A549 (cell line): Measurements from ENCODE around the gene KCTD15.

Source experiments
- CEBPB ChIP-seq, 2 experiments: fragments of >200 bp in 1 of 2; sonication (Bioruptor Twin) in 1 of 2; formaldehyde crosslinking in 1 of 2; IDR thresholded peaks; 2 replicates each; pipeline ENCODE4 v1.6.1; 2012 to 2016
- EP300 ChIP-seq, 2 experiments: fragments of >200 bp; sonication (Bioruptor Twin); formaldehyde crosslinking; IDR thresholded peaks; 2 replicates in 1 of 2; 3 replicates in 1 of 2; pipeline ENCODE4 v1.6.1; 2016 to 2017
- HDAC2 ChIP-seq: fragments of 200-600 bp; sonication (generic); IDR thresholded peaks from 2 replicates; pipeline ENCODE4 v1.6.1; 2016
- PHF8 ChIP-seq: fragments of 200-600 bp; sonication (generic); IDR thresholded peaks from 2 replicates; pipeline ENCODE4 v1.6.1; 2016; ENCODE audit warnings: low read depth, mild to moderate bottlenecking, antibody characterized with exemption, moderate library complexity, borderline replicate concordance
- RFX5 ChIP-seq: fragments of 450-650 bp; IDR thresholded peaks from 2 replicates; pipeline ENCODE4 v1.7.1; 2014; ENCODE audit warnings: antibody characterized with exemption, mild to moderate bottlenecking, moderate library complexity

DNA sequence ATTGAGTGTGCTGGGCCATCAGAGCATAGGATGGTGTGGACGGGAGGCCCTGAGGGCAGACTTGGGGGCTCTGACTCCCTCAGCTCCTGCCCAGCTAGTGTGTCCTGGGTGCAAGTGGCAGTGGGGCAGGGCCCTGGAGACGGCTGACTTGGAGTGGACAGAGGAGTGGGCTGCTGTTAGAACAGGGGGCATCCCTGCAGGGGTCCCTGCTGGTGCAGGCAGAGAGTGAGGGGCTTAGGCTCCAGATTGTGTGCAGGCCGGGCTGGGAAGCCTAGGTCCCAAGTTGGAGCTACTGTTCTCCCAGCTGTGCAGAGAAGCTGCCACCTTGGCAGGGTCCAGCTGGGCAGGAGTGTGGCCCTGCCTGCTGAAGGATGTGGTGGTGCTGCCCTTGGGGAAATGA is 8.6 kb downstream of the KCTD15 start:
- TF ChIP-seq EP300 (IDR thresholded peaks at IDR 0.05), result no peak
- TF ChIP-seq HDAC2, result no peak
- TF ChIP-seq RFX5, result no peak
- TF ChIP-seq PHF8, result no peak
- TF ChIP-seq CEBPB (IDR thresholded peaks at IDR 0.05), result no peak
